Measurements from ENCODE around the gene MZT2A.
"Not testable (repeated sequence)": the region's sequence is repeated elsewhere in the genome, so short reads cannot be mapped to it uniquely, and the experiment has no call there.

MZT2A gene

GRCh38 chr2:131486201-131486902 lies 5.8 kb downstream of the MZT2A start:
- H3K27ac ChIP-seq (ENCODE audit: low read length); H3K27me3 ChIP-seq (ENCODE audit: low read depth, low read length); H3K4me3 ChIP-seq (ENCODE audit: low read depth in 1 of 2, low read length in 2 of 2); H3K9me3 ChIP-seq (ENCODE audit: control insufficient read depth in 1 of 2, low read length in 2 of 2): not testable (repeated sequence)
- peaks cover 0 to 10% of the 10 kb centered on the region in 2 donors for H3K36me3 ChIP-seq (ENCODE audit: control insufficient read depth in 1 of 2, insufficient read depth in 2 of 2, low read length in 2 of 2)
- H3K4me1 ChIP-seq (ENCODE audit: control insufficient read depth in 1 of 2, insufficient read depth in 2 of 2, low read length in 2 of 2) = peaks cover 0 to 11% of the 10 kb centered on the region in 2 donors

- not testable (repeated sequence) for H3K4me1 ChIP-seq (ENCODE audit: control insufficient read depth in 1 of 2, insufficient read depth in 2 of 2, low read length in 2 of 2); H3K9me3 ChIP-seq (ENCODE audit: control insufficient read depth in 1 of 2, low read length in 2 of 2); H3K27me3 ChIP-seq (ENCODE audit: low read depth, low read length); H3K27ac ChIP-seq (ENCODE audit: low read length); H3K4me3 ChIP-seq (ENCODE audit: low read depth in 1 of 2, low read length in 2 of 2)
- peaks cover 0 to 10% of the 10 kb centered on the region in 2 donors for H3K36me3 ChIP-seq (ENCODE audit: control insufficient read depth in 1 of 2, insufficient read depth in 2 of 2, low read length in 2 of 2)
Observed at GRCh38 chr2:131484906-131485460, 7.2 kb downstream of the MZT2A start.

GRCh38 chr2:131483981-131484820 lies 8.0 kb downstream of the MZT2A start:
- not testable (repeated sequence) for H3K27me3 ChIP-seq (ENCODE audit: low read depth, low read length); H3K4me3 ChIP-seq (ENCODE audit: low read depth in 1 of 2, low read length in 2 of 2); H3K4me1 ChIP-seq (ENCODE audit: control insufficient read depth in 1 of 2, insufficient read depth in 2 of 2, low read length in 2 of 2); H3K27ac ChIP-seq (ENCODE audit: low read length); H3K9me3 ChIP-seq (ENCODE audit: control insufficient read depth in 1 of 2, low read length in 2 of 2)
- H3K36me3 ChIP-seq (ENCODE audit: control insufficient read depth in 1 of 2, insufficient read depth in 2 of 2, low read length in 2 of 2) = peaks cover 0 to 10% of the 10 kb centered on the region in 2 donors

GRCh38 chr2:131482506-131483155 lies 9.6 kb downstream of the MZT2A start:
- not testable (repeated sequence) for H3K9me3 ChIP-seq (ENCODE audit: control insufficient read depth in 1 of 2, low read length in 2 of 2); H3K4me1 ChIP-seq (ENCODE audit: control insufficient read depth in 1 of 2, insufficient read depth in 2 of 2, low read length in 2 of 2); H3K4me3 ChIP-seq (ENCODE audit: low read depth in 1 of 2, low read length in 2 of 2); H3K27ac ChIP-seq (ENCODE audit: low read length); H3K27me3 ChIP-seq (ENCODE audit: low read depth, low read length)
- peaks cover 0 to 10% of the 10 kb centered on the region in 2 donors for H3K36me3 ChIP-seq (ENCODE audit: control insufficient read depth in 1 of 2, insufficient read depth in 2 of 2, low read length in 2 of 2)

- peaks cover 0 to 10% of the 10 kb centered on the region in 2 donors for H3K36me3 ChIP-seq (ENCODE audit: control insufficient read depth in 1 of 2, insufficient read depth in 2 of 2, low read length in 2 of 2)
- H3K27me3 ChIP-seq (ENCODE audit: low read depth, low read length); H3K27ac ChIP-seq (ENCODE audit: low read length); H3K4me3 ChIP-seq (ENCODE audit: low read depth in 1 of 2, low read length in 2 of 2); H3K4me1 ChIP-seq (ENCODE audit: control insufficient read depth in 1 of 2, insufficient read depth in 2 of 2, low read length in 2 of 2); H3K9me3 ChIP-seq (ENCODE audit: control insufficient read depth in 1 of 2, low read length in 2 of 2): not testable (repeated sequence)
Observed at GRCh38 chr2:131480351-131480750, 11.8 kb downstream of the MZT2A start.

GRCh38 chr2:131478850-131479461 lies 13.2 kb downstream of the MZT2A start:
- not testable (repeated sequence) for H3K36me3 ChIP-seq (ENCODE audit: control insufficient read depth in 1 of 2, insufficient read depth in 2 of 2, low read length in 2 of 2)

GRCh38 chr2:131478074-131478849 lies 13.9 kb downstream of the MZT2A start:
- H3K4me3 ChIP-seq (ENCODE audit: low read depth in 1 of 2, low read length in 2 of 2); H3K27me3 ChIP-seq (ENCODE audit: low read depth, low read length); H3K4me1 ChIP-seq (ENCODE audit: control insufficient read depth in 1 of 2, insufficient read depth in 2 of 2, low read length in 2 of 2); H3K27ac ChIP-seq (ENCODE audit: low read length); H3K9me3 ChIP-seq (ENCODE audit: control insufficient read depth in 1 of 2, low read length in 2 of 2); H3K36me3 ChIP-seq (ENCODE audit: control insufficient read depth in 1 of 2, insufficient read depth in 2 of 2, low read length in 2 of 2): not testable (repeated sequence)

More at GRCh38 chr2:131478850-131479461, 13.2 kb downstream of the MZT2A start:
- not testable (repeated sequence) for H3K9me3 ChIP-seq (ENCODE audit: control insufficient read depth in 1 of 2, low read length in 2 of 2); H3K4me3 ChIP-seq (ENCODE audit: low read depth in 1 of 2, low read length in 2 of 2); H3K27me3 ChIP-seq (ENCODE audit: low read depth, low read length); H3K27ac ChIP-seq (ENCODE audit: low read length); H3K4me1 ChIP-seq (ENCODE audit: control insufficient read depth in 1 of 2, insufficient read depth in 2 of 2, low read length in 2 of 2)

GRCh38 chr2:131477227-131477626 lies 15.0 kb downstream of the MZT2A start:
- H3K4me3 ChIP-seq (ENCODE audit: low read depth in 1 of 2, low read length in 2 of 2); H3K9me3 ChIP-seq (ENCODE audit: control insufficient read depth in 1 of 2, low read length in 2 of 2); H3K36me3 ChIP-seq (ENCODE audit: control insufficient read depth in 1 of 2, insufficient read depth in 2 of 2, low read length in 2 of 2); H3K4me1 ChIP-seq (ENCODE audit: control insufficient read depth in 1 of 2, insufficient read depth in 2 of 2, low read length in 2 of 2); H3K27ac ChIP-seq (ENCODE audit: low read length); H3K27me3 ChIP-seq (ENCODE audit: low read depth, low read length): not testable (repeated sequence)

GRCh38 chr2:131476363-131476762 lies 15.8 kb downstream of the MZT2A start:
- H3K4me1 ChIP-seq (ENCODE audit: control insufficient read depth in 1 of 2, insufficient read depth in 2 of 2, low read length in 2 of 2); H3K36me3 ChIP-seq (ENCODE audit: control insufficient read depth in 1 of 2, insufficient read depth in 2 of 2, low read length in 2 of 2); H3K9me3 ChIP-seq (ENCODE audit: control insufficient read depth in 1 of 2, low read length in 2 of 2); H3K27me3 ChIP-seq (ENCODE audit: low read depth, low read length); H3K4me3 ChIP-seq (ENCODE audit: low read depth in 1 of 2, low read length in 2 of 2); H3K27ac ChIP-seq (ENCODE audit: low read length): not testable (repeated sequence)

GRCh38 chr2:131475831-131476230 lies 16.4 kb downstream of the MZT2A start, which contains the start of gene TUBA3D:
TSS of gene TUBA3D (plus strand) at chr2:131476119. CDS start at chr2:131476200, 81 bp downstream.
- Histone ChIP-seq H3K27ac (ENCODE audit: low read length) (no peak within 1 kb of the TSS), H3K36me3 (ENCODE audit: control insufficient read depth in 1 of 2, insufficient read depth in 2 of 2, low read length in 2 of 2) (no peaks in the 10 kb centered on the region), H3K4me3 (ENCODE audit: low read depth in 1 of 2, low read length in 2 of 2) (no peak within 1 kb of the TSS), H3K27me3 (ENCODE audit: low read depth, low read length) (no peaks in the 10 kb centered on the region), H3K4me1 (ENCODE audit: control insufficient read depth in 1 of 2, insufficient read depth in 2 of 2, low read length in 2 of 2) (no peaks in the 10 kb centered on the region), H3K9me3 (ENCODE audit: control insufficient read depth in 1 of 2, low read length in 2 of 2) (no peaks in the 10 kb centered on the region)

Data from muscle layer of duodenum (tissue), 2 donors.